HFF-Myc (cell line): Measurements from ENCODE around the gene PARN.

Experiments used
- DNase-seq: peaks from one replicate; pipeline ENCODE4 v3.0.0-alpha.2; 2011; ENCODE audit warnings: low read depth; ENCODE audit errors: extremely low read depth
- H3K4me3 ChIP-seq: replicated peaks from 2 replicates; pipeline ENCODE4 v1.5.1; 2011; ENCODE audit warnings: low read depth, mild to moderate bottlenecking, control low read depth, low read length
- TF ChIP-seq, protein P1 (sequence below): IDR thresholded peaks from 2 replicates; pipeline ENCODE4 v1.5.1; 2012; ENCODE audit warnings: mild to moderate bottlenecking, low read depth, low read length, control low read depth; ENCODE audit errors: missing control alignments

Gene PARN

GRCh38 chr16:14456793-14457481, 173.1 kb downstream of the PARN start:
- no peak for DNase-seq
- TF ChIP-seq, protein P1, sequence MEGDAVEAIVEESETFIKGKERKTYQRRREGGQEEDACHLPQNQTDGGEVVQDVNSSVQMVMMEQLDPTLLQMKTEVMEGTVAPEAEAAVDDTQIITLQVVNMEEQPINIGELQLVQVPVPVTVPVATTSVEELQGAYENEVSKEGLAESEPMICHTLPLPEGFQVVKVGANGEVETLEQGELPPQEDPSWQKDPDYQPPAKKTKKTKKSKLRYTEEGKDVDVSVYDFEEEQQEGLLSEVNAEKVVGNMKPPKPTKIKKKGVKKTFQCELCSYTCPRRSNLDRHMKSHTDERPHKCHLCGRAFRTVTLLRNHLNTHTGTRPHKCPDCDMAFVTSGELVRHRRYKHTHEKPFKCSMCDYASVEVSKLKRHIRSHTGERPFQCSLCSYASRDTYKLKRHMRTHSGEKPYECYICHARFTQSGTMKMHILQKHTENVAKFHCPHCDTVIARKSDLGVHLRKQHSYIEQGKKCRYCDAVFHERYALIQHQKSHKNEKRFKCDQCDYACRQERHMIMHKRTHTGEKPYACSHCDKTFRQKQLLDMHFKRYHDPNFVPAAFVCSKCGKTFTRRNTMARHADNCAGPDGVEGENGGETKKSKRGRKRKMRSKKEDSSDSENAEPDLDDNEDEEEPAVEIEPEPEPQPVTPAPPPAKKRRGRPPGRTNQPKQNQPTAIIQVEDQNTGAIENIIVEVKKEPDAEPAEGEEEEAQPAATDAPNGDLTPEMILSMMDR, result no peak

DNA sequence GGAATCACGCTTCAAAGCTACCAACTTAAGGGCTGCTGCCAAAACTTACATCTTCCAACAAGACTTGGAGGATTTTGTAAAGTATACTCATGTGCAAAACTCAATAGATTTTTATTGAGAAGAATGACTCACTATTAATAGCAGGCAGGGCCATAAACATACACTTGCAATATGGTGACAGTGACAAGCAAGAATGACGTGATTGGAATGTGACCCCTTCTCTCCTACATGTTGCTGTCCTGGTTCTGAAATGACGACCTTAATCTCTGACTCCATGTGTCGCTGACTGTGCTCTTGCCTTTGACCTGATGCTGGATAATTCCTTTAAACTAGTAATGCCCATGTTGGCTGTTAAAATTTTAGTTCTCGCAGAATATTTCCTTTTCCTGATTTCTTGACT, 174.5 kb downstream of the PARN start:
- peak; percentile 70 for DNase-seq
- no peak overlapping the region for H3K4me3 ChIP-seq
- TF ChIP-seq, protein P1, result no peak

More at GRCh38 chr16:14456793-14457481, 173.1 kb downstream of the PARN start:
- no peak overlapping the region for H3K4me3 ChIP-seq

- TF ChIP-seq, protein P1, result no peak
- DNase-seq, result no peak
- H3K4me3 ChIP-seq, result no peak overlapping the region
Measured at GRCh38 chr16:14454391-14454790, 175.7 kb downstream of the PARN start.

GRCh38 chr16:14452066-14452465, 178.0 kb downstream of the PARN start:
- DNase-seq, result no peak
- TF ChIP-seq, protein P1, result no peak
- H3K4me3 ChIP-seq, result no peak overlapping the region

DNA sequence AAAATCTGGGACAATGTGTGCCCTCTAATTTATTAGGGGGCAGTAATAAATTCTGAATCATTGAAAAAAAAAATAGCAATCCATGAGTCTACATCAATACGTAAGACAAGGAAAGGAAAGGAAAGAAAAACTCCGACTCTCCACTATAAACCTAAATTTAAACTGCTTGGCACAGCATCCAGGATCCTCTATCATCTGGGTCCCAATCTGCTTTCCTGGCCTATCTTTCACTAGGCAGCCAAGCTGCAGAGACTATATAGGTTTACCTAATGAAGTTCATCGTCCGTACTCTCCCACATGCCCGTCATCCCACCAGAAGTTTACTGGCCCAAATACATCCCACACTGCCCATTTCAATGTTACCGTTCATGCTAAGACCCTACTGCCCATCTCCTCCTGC, 179.2 kb downstream of the PARN start:
- no peak for DNase-seq
- TF ChIP-seq, protein P1, result no peak
- no peak overlapping the region for H3K4me3 ChIP-seq

GRCh38 chr16:14449790-14450480, 180.1 kb downstream of the PARN start:
- TF ChIP-seq, protein P1, result no peak
- H3K4me3 ChIP-seq, result no peak overlapping the region
- no peak for DNase-seq

DNA sequence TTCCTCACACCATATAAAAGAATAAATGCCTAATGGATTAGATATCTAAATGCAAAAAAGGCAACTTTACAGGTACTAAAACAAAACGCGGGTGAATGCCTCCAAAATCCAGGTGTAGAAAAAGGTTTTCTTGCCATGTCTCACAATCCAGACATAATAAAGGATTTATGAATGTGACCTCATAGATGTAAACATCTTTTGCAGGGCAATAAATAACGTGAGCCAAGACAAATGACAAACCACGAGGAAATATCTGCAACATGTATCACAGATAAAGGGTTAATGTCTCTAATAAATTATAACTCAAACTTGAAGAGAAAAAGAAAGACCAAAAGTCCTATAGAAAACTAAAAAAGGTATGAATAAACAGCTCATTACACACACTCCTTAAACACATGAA, 180.7 kb downstream of the PARN start:
- H3K4me3 ChIP-seq, result no peak overlapping the region
- TF ChIP-seq, protein P1, result no peak
- no peak for DNase-seq
